WTC11 (cell line): ENCODE data around the gene VASH1. TPM values are rescaled to one million over a fixed set of nuclear protein-coding genes. Genes with fewer than 3 reads are reported as not detected.

Experiments used
- ATAC-seq: fragments of 200-7000 bp; cut with Tn5 transposase; 2 replicates; pipeline ENCODE4 v1.10.0; 2021; ENCODE audit warnings: mild to moderate bottlenecking, moderate library complexity
- CTCF ChIA-PET: fragments of 300-600 bp; sonication (Branson Sonifier 250); formaldehyde crosslinking; loops from one replicate; lab custom pipeline; 2021; ENCODE audit warnings: antibody characterized with exemption; lab: Charles Lee
- POLR2A ChIA-PET: fragments of 350-600 bp; sonication (Branson Sonifier 250); formaldehyde crosslinking; loops from one replicate; lab custom pipeline; 2021; ENCODE audit warnings: antibody characterized with exemption; lab: Charles Lee
- DNase-seq: peaks from one replicate; pipeline ENCODE4 v3.0.0; 2021; ENCODE audit warnings: low spot score
- H3K27ac Mint-ChIP-seq: 2 replicates; pipeline ENCODE4 v1.8.0; 2021; ENCODE audit warnings: mixed read lengths
- H3K27me3 Mint-ChIP-seq: 2 replicates; pipeline ENCODE4 v1.8.0; 2021; ENCODE audit warnings: low read depth, mild to moderate bottlenecking, moderate library complexity, mixed read lengths
- H3K36me3 Mint-ChIP-seq: 2 replicates; pipeline ENCODE4 v1.8.0; 2021; ENCODE audit warnings: mixed read lengths
- H3K4me1 Mint-ChIP-seq: 2 replicates; pipeline ENCODE4 v1.8.0; 2022; ENCODE audit warnings: mixed read lengths
- H3K4me3 Mint-ChIP-seq: 2 replicates; pipeline ENCODE4 v1.8.0; 2021; ENCODE audit warnings: mild to moderate bottlenecking, moderate library complexity, mixed read lengths
- H3K9me3 Mint-ChIP-seq: 2 replicates; pipeline ENCODE4 v1.8.0; 2021; ENCODE audit warnings: mixed read lengths
- ATF1 ChIP-seq: sonication (generic); formaldehyde crosslinking; IDR thresholded peaks from 2 replicates; pipeline ENCODE4 v1.8.1; 2023; ENCODE audit warnings: mild to moderate bottlenecking, moderate library complexity, missing genetic modification reagents
- ATF2 ChIP-seq: sonication (generic); formaldehyde crosslinking; IDR thresholded peaks from 2 replicates; pipeline ENCODE4 v1.8.1; 2022; ENCODE audit warnings: low read depth, missing genetic modification reagents, borderline replicate concordance
- FOXP1 ChIP-seq: sonication (generic); formaldehyde crosslinking; IDR thresholded peaks from 2 replicates; pipeline ENCODE4 v1.8.0; 2022; ENCODE audit warnings: missing genetic modification reagents, mild to moderate bottlenecking, moderate library complexity, borderline replicate concordance
- GRHL2 ChIP-seq: fragments of 250-450 bp; sonication (Bioruptor Pico); IDR thresholded peaks from 2 replicates; pipeline ENCODE4 v1.8.0; 2022; ENCODE audit warnings: mild to moderate bottlenecking, moderate library complexity; ENCODE audit not compliant: insufficient replicate concordance, severe bottlenecking
- KAT7 ChIP-seq: sonication (generic); formaldehyde crosslinking; IDR thresholded peaks from 2 replicates; pipeline ENCODE4 v1.8.1; 2023; ENCODE audit warnings: missing genetic modification reagents, mild to moderate bottlenecking, borderline replicate concordance
- MXD4 ChIP-seq: fragments of 250-450 bp; sonication (Bioruptor Pico); IDR thresholded peaks from 2 replicates; pipeline ENCODE4 v1.8.0; 2021; ENCODE audit warnings: mild to moderate bottlenecking, moderate library complexity, borderline replicate concordance
- MYBL2 ChIP-seq: sonication (generic); formaldehyde crosslinking; IDR thresholded peaks from 2 replicates; pipeline ENCODE4 v1.8.1; 2023; ENCODE audit warnings: mild to moderate bottlenecking, moderate library complexity, missing genetic modification reagents
- PRDM15 ChIP-seq: sonication (generic); formaldehyde crosslinking; IDR thresholded peaks from 2 replicates; pipeline ENCODE4 v1.8.0; 2022; ENCODE audit warnings: missing genetic modification reagents
- SMAD3 ChIP-seq: sonication (generic); formaldehyde crosslinking; IDR thresholded peaks from 2 replicates; pipeline ENCODE4 v1.8.0; 2022; ENCODE audit warnings: missing genetic modification reagents, mild to moderate bottlenecking, borderline replicate concordance
- TCF7 ChIP-seq: sonication (generic); formaldehyde crosslinking; IDR thresholded peaks from 2 replicates; pipeline ENCODE4 v1.8.0; 2022; ENCODE audit warnings: mild to moderate bottlenecking, low read depth, missing genetic modification reagents, moderate library complexity
- ZBTB21 ChIP-seq: sonication (generic); formaldehyde crosslinking; IDR thresholded peaks from 2 replicates; pipeline ENCODE4 v1.8.1; 2023; ENCODE audit warnings: mild to moderate bottlenecking, missing genetic modification reagents, borderline replicate concordance
- ZNF219 ChIP-seq: sonication (generic); formaldehyde crosslinking; IDR thresholded peaks from 2 replicates; pipeline ENCODE4 v1.8.0; 2023; ENCODE audit warnings: missing genetic modification reagents, mild to moderate bottlenecking, borderline replicate concordance
- ZNF263 ChIP-seq: sonication (generic); formaldehyde crosslinking; IDR thresholded peaks from 2 replicates; pipeline ENCODE4 v1.8.1; 2022; ENCODE audit warnings: low read depth, mild to moderate bottlenecking, moderate library complexity, missing genetic modification reagents
- ZNF416 ChIP-seq: fragments of 250-450 bp; sonication (Bioruptor Pico); IDR thresholded peaks from 2 replicates; pipeline ENCODE4 v1.9.0; 2021; ENCODE audit warnings: mild to moderate bottlenecking, inconsistent platforms
- ZNF532 ChIP-seq: fragments of 250-450 bp; sonication (Bioruptor Pico); IDR thresholded peaks from 2 replicates; pipeline ENCODE4 v1.9.0; 2021; ENCODE audit warnings: mild to moderate bottlenecking, borderline replicate concordance
- ZNF671 ChIP-seq: fragments of 250-450 bp; sonication (Bioruptor Pico); IDR thresholded peaks from 2 replicates; pipeline ENCODE4 v1.8.0; 2021; ENCODE audit warnings: mild to moderate bottlenecking
- total RNA-seq: library from RNA; stranded (reverse); gene quantifications from 3 replicates; pipeline ENCODE4 v1.2.3, GENCODE V29; 2021

VASH1 gene
- total RNA-seq, 1 experiment from 2014 or later = 7.2 TPM

- Mint-ChIP-seq H3K4me3 (no peak overlapping the region), H3K4me1 (peaks cover 6% of the 10 kb centered on the region)
These were observed 4.9 kb upstream of the VASH1 start for GRCh38 chr14:76756371-76756750.

More at GRCh38 chr14:76756371-76756750, 4.9 kb upstream of the VASH1 start:
- CTCF ChIA-PET = interaction anchor here (2.6 to 3.6 kb wide), 2 partner anchors 28 to 45 kb away, joined by 10 to 13 read pairs; no protein-coding TSS in a partner anchor
- POLR2A ChIA-PET = no interaction called here
- Mint-ChIP-seq H3K27ac (no peak overlapping the region), H3K36me3 (no peaks in the 10 kb centered on the region), H3K27me3 (peaks cover 45% of the 10 kb centered on the region), H3K9me3 (no peaks in the 10 kb centered on the region)
- no peak for ATAC-seq
- no peak for TF ChIP-seq ZNF416 (CRISPR knock-in tag)
- TF ChIP-seq KAT7 = no peak
- no peak for TF ChIP-seq PRDM15 (CRISPR knock-in tag)
- TF ChIP-seq MYBL2 (CRISPR knock-in tag) = no peak
- no peak for TF ChIP-seq SMAD3
- TF ChIP-seq ZNF263 (CRISPR knock-in tag) = no peak
- no peak for TF ChIP-seq FOXP1
- TF ChIP-seq ATF2 (CRISPR knock-in tag) = no peak
- TF ChIP-seq TCF7 (CRISPR knock-in tag) = no peak
- no peak for TF ChIP-seq ZNF532 (CRISPR knock-in tag)
- no peak for TF ChIP-seq GRHL2 (CRISPR knock-in tag)
- no peak for TF ChIP-seq ZNF219 (CRISPR knock-in tag)
- no peak for TF ChIP-seq MXD4 (CRISPR knock-in tag)
- no peak for TF ChIP-seq ZBTB21 (CRISPR knock-in tag)
- no peak for TF ChIP-seq ATF1 (CRISPR knock-in tag)
- TF ChIP-seq ZNF671 (CRISPR knock-in tag) = no peak
- DNase-seq = no peak
